GM23248 (cell line): ENCODE measurements around the gene EDIL3. TPM values are rescaled to one million over a fixed set of nuclear protein-coding genes. Genes with fewer than 3 reads are reported as not detected.

Experiments
- DNase-seq: peaks from one replicate; pipeline ENCODE4 v3.0.0-alpha.2; 2015
- H2AFZ ChIP-seq: fragments of 200-600 bp; sonication (generic); 2 replicates; pipeline ENCODE4 v1.6.1; 2016; ENCODE audit warnings: antibody characterized with exemption
- H3F3A ChIP-seq: fragments of 200-600 bp; sonication (generic); 2 replicates; pipeline ENCODE4 v1.6.1; 2016; ENCODE audit warnings: mild to moderate bottlenecking, antibody characterized with exemption, mixed run types; ENCODE audit not compliant: insufficient read depth
- H3K27ac ChIP-seq: fragments of 200-600 bp; sonication (generic); 2 replicates; pipeline ENCODE4 v1.5.1; 2016; ENCODE audit warnings: mild to moderate bottlenecking
- H3K27me3 ChIP-seq: fragments of 200-600 bp; sonication (generic); replicated peaks from 2 replicates; pipeline ENCODE4 v1.6.1; 2016; ENCODE audit warnings: mild to moderate bottlenecking; ENCODE audit not compliant: insufficient read depth
- H3K36me3 ChIP-seq: fragments of 200-600 bp; sonication (generic); 2 replicates; pipeline ENCODE4 v1.6.1; 2016; ENCODE audit warnings: low read depth, mild to moderate bottlenecking
- H3K4me1 ChIP-seq: fragments of 200-600 bp; sonication (generic); 2 replicates; pipeline ENCODE4 v1.6.1; 2016; ENCODE audit warnings: mild to moderate bottlenecking; ENCODE audit not compliant: insufficient read depth
- H3K4me2 ChIP-seq: fragments of 200-600 bp; sonication (generic); one replicate; pipeline ENCODE4 v1.6.1; 2016; ENCODE audit warnings: mild to moderate bottlenecking; ENCODE audit not compliant: unreplicated experiment
- H3K4me3 ChIP-seq: fragments of 200-600 bp; sonication (generic); 2 replicates; pipeline ENCODE4 v1.5.1; 2016; ENCODE audit warnings: mild to moderate bottlenecking
- H3K79me2 ChIP-seq: fragments of 200-600 bp; sonication (generic); 2 replicates; pipeline ENCODE4 v1.6.1; 2016; ENCODE audit warnings: mild to moderate bottlenecking; ENCODE audit not compliant: insufficient read depth
- H3K9ac ChIP-seq: fragments of 200-600 bp; sonication (generic); 2 replicates; pipeline ENCODE4 v1.6.1; 2016; ENCODE audit warnings: mild to moderate bottlenecking
- H3K9me2 ChIP-seq: fragments of 200-600 bp; sonication (generic); 2 replicates; pipeline ENCODE4 v1.6.1; 2016; ENCODE audit warnings: mixed run types, mild to moderate bottlenecking, moderate library complexity; ENCODE audit not compliant: insufficient read depth
- H3K9me3 ChIP-seq: fragments of 200-600 bp; sonication (generic); one replicate; pipeline ENCODE4 v1.6.1; 2017; ENCODE audit warnings: low read depth
- H4K20me1 ChIP-seq: fragments of 200-600 bp; sonication (generic); 2 replicates; pipeline ENCODE4 v1.6.0; 2016; ENCODE audit not compliant: insufficient read depth
- EZH2 ChIP-seq: fragments of 200-600 bp; sonication (generic); IDR thresholded peaks from 2 replicates; pipeline ENCODE4 v1.6.1; 2018; ENCODE audit warnings: antibody characterized with exemption, mild to moderate bottlenecking; ENCODE audit not compliant: insufficient read depth, poor library complexity, severe bottlenecking
- EZH2phosphoT487 ChIP-seq: fragments of 200-600 bp; sonication (generic); IDR thresholded peaks from 2 replicates; pipeline ENCODE4 v1.6.1; 2018; ENCODE audit warnings: antibody characterized with exemption, moderate library complexity, mild to moderate bottlenecking, low read depth; ENCODE audit not compliant: insufficient read depth
- WGBS, 2 experiments: methylation state at CpG; one replicate each; pipeline ENCODE4 v1.1.6; 2015 to 2017; ENCODE audit warnings: low lambda C conversion rate in 2 of 2, low coverage in 1 of 2; ENCODE audit errors: missing lambda C conversion rate in 2 of 2; 5-methylcytosine and 5-hydroxymethylcytosine counted together
- in situ Hi-C: fragments of 300-500 bp; cut with MboI; formaldehyde crosslinking; loops from 2 replicates; pipeline ENCODE4 v1.15.0; 2020
- polyA plus RNA-seq: library from polyadenylated mRNA; unstranded; fragments of >200 nt; fragmentation: Nextera tagmentation; extraction: Ambion mirVana; gene quantifications from 2 replicates; pipeline ENCODE4 v1.2.1, GENCODE V29; 2016
- total RNA-seq: library from RNA; depleted of rRNA; stranded (reverse); fragments of >200 nt; shearing (Covaris generic); gene quantifications from 2 replicates; pipeline ENCODE4 v1.2.3, GENCODE V29; 2014

EDIL3 gene
- total and polyA plus RNA-seq, 2 experiments from 2014 or later: 17.7 to 24.1 TPM

- Histone ChIP-seq H3K27me3 (0 out of 2 replicates have a peak, but pooled peaks cover 5% of the 10 kb centered on the region), H4K20me1 (no peaks in the 10 kb centered on the region), H3F3A (no peaks in the 10 kb centered on the region), H3K4me3 (no peak overlapping the region), H3K9me3 (no peaks in the 10 kb centered on the region), H3K79me2 (no peaks in the 10 kb centered on the region), H2AFZ (no peak overlapping the region), H3K27ac (no peak overlapping the region), H3K9me2 (no peaks in the 10 kb centered on the region), H3K36me3 (no peaks in the 10 kb centered on the region), H3K4me2 (no peak overlapping the region), H3K9ac (no peak overlapping the region), H3K4me1 (no peaks in the 10 kb centered on the region)
- WGBS, 2 experiments: 6 to 13% methylated on average over 1 of the region's 1 CpG
- DNase-seq: no peak
- in situ Hi-C loops: no loop called here
- no peak for TF ChIP-seq EZH2phosphoT487
- TF ChIP-seq EZH2: no peak
Observed at GRCh38 chr5:84213212-84213611, 171.5 kb downstream of the EDIL3 start.

- no peak overlapping the region for H3K27ac ChIP-seq
- no peak for DNase-seq
- no peaks in the 10 kb centered on the region for H3K4me1 ChIP-seq
- TF ChIP-seq EZH2phosphoT487 (no peak), EZH2 (no peak)
- in situ Hi-C loops: no loop called here
- H2AFZ ChIP-seq: no peak overlapping the region
- H3K9ac ChIP-seq: no peak overlapping the region
- WGBS, 2 experiments: 29% methylated on average over 6 of the region's 6 CpGs
- H3K79me2 ChIP-seq: no peaks in the 10 kb centered on the region
- H3K4me3 ChIP-seq: no peak overlapping the region
- no peaks in the 10 kb centered on the region for H3F3A ChIP-seq
- H3K9me2 ChIP-seq: no peaks in the 10 kb centered on the region
- H4K20me1 ChIP-seq: no peaks in the 10 kb centered on the region
- H3K4me2 ChIP-seq: no peak overlapping the region
- H3K27me3 ChIP-seq: no peaks in the 10 kb centered on the region
- no peaks in the 10 kb centered on the region for H3K9me3 ChIP-seq
- H3K36me3 ChIP-seq: no peaks in the 10 kb centered on the region
Observed at GRCh38 chr5:84204772-84205171, 179.9 kb downstream of the EDIL3 start.

GRCh38 chr5:84202136-84202535, 182.5 kb downstream of the EDIL3 start:
- in situ Hi-C loops: no loop called here
- H3K27me3 ChIP-seq: no peaks in the 10 kb centered on the region
- no peaks in the 10 kb centered on the region for H3K4me1 ChIP-seq
- DNase-seq: no peak
- H3K9me3 ChIP-seq: no peaks in the 10 kb centered on the region
- no peaks in the 10 kb centered on the region for H4K20me1 ChIP-seq
- H3K36me3 ChIP-seq: no peaks in the 10 kb centered on the region
- TF ChIP-seq EZH2phosphoT487 (no peak), EZH2 (no peak)
- WGBS, 2 experiments: 0 to 4% methylated on average over 1 of the region's 1 CpG
- H3K9me2 ChIP-seq: no peaks in the 10 kb centered on the region
- H3F3A ChIP-seq: no peaks in the 10 kb centered on the region
- no peak overlapping the region for H2AFZ ChIP-seq
- H3K4me3 ChIP-seq: no peak overlapping the region
- no peak overlapping the region for H3K27ac ChIP-seq
- no peaks in the 10 kb centered on the region for H3K79me2 ChIP-seq
- no peak overlapping the region for H3K9ac ChIP-seq
- no peak overlapping the region for H3K4me2 ChIP-seq

GRCh38 chr5:84197538-84197937, 187.1 kb downstream of the EDIL3 start:
- Histone ChIP-seq H3K27ac (no peak overlapping the region), H2AFZ (no peak overlapping the region), H3K4me3 (no peak overlapping the region), H3K9ac (no peak overlapping the region), H3K4me1 (no peaks in the 10 kb centered on the region), H3K27me3 (0 out of 2 replicates have a peak, but pooled peaks cover 5% of the 10 kb centered on the region), H3K79me2 (no peaks in the 10 kb centered on the region), H3F3A (no peaks in the 10 kb centered on the region), H3K9me3 (no peaks in the 10 kb centered on the region), H3K4me2 (no peak overlapping the region), H3K9me2 (no peaks in the 10 kb centered on the region), H3K36me3 (no peaks in the 10 kb centered on the region), H4K20me1 (no peaks in the 10 kb centered on the region)
- in situ Hi-C loops: no loop called here
- no peak for TF ChIP-seq EZH2
- TF ChIP-seq EZH2phosphoT487: no peak
- DNase-seq: no peak
- 15 to 48% methylated on average over 2 of the region's 2 CpGs for WGBS, 2 experiments

- Histone ChIP-seq H3K36me3 (no peaks in the 10 kb centered on the region), H2AFZ (no peak overlapping the region), H3K4me2 (no peak overlapping the region), H3F3A (no peaks in the 10 kb centered on the region), H3K27me3 (0 out of 2 replicates have a peak, but pooled peaks cover 5% of the 10 kb centered on the region), H3K79me2 (no peaks in the 10 kb centered on the region), H3K9ac (no peak overlapping the region), H4K20me1 (no peaks in the 10 kb centered on the region), H3K27ac (no peak overlapping the region), H3K4me1 (no peaks in the 10 kb centered on the region), H3K9me3 (no peaks in the 10 kb centered on the region), H3K4me3 (no peak overlapping the region), H3K9me2 (no peaks in the 10 kb centered on the region)
- in situ Hi-C loops: no loop called here
- WGBS, 2 experiments: 7 to 8% methylated on average over 2 of the region's 2 CpGs
- no peak for TF ChIP-seq EZH2
- TF ChIP-seq EZH2phosphoT487: no peak
- no peak for DNase-seq
Observed at GRCh38 chr5:84191281-84191680, 193.4 kb downstream of the EDIL3 start.
